ENCODE measurements around the gene CEMIP2. TPM values are rescaled to one million over a fixed set of nuclear protein-coding genes. Genes with fewer than 3 reads are reported as not detected.

Gene CEMIP2
- total and polyA plus RNA-seq, 2 donors (not counting 1 experiment from before 2014, with no cell fraction given), result 35.1 to 45.6 TPM

DNA sequence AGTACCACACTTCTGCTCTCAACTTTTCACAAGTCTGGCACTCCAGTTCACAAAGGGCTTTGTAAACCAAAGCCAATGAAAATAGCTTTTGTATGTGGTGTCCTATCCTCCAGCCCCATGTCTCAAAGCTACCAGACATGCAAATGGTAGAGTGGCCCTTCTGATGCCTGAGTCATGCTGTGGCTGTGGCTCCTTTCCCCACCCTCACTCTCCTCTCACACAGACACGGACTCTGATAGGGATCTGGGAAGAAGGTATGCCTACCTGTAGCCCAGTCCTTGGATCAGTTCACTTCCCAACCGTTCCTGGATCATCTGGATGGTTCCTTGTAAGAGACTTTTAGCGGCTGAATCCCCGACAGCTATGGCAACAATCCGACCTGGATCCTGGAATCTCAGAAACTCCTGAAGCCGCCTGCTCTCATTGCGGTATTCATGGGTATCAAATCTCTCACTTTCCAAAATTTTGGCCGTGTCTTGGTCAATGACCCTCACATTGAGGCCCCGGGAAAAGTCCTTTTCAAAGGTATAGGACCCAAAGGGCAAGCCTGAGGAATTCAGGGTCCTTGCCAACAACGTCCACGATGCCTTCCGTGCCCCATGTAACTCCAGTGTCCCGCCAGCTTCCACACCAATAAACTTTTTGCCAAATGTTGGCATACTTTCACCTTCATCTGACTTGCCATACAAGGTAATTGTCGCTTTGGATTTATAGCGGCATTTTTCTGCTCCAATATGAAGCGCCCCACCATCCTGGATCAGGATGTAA lies 23.4 kb downstream of the CEMIP2 start:
- DNase-seq (ENCODE audit: low read depth in 2 of 2), result peak in 1 of 2 donors; percentile 41
- Histone ChIP-seq H3K4me1 (ENCODE audit: control insufficient read depth, extremely low read depth, insufficient read depth, low read length) (peaks cover 7% of the 10 kb centered on the region), H3K4me3 (replicated peaks in 1 of 4; ENCODE audit: control extremely low read depth in 1 of 4, insufficient read depth in 1 of 4, low read depth in 3 of 4, low read length in 4 of 4) (no peak overlapping the region), H2AFZ (ENCODE audit: low read length) (no peak overlapping the region), H3K79me2 (ENCODE audit: control insufficient read depth, insufficient read depth, low read length) (peaks cover 2% of the 10 kb centered on the region), H3K4me2 (ENCODE audit: extremely low read depth, insufficient read depth, low read length) (no peak overlapping the region), H4K20me1 (ENCODE audit: control insufficient read depth, extremely low read depth, insufficient read depth, low read length) (no peaks in the 10 kb centered on the region), H3K9ac (ENCODE audit: insufficient read depth, low read length) (no peak overlapping the region), H3K9me3 (ENCODE audit: control insufficient read depth, insufficient read depth, low read depth, low read length) (no peaks in the 10 kb centered on the region), H3K27ac (ENCODE audit: insufficient read depth, low read length) (no peak overlapping the region), H3K36me3 (ENCODE audit: control insufficient read depth, insufficient read depth, low read length) (peaks cover 6% of the 10 kb centered on the region), H3K27me3 (ENCODE audit: control insufficient read depth, insufficient read depth, low read length) (no peaks in the 10 kb centered on the region)
- TF ChIP-seq, protein P1, sequence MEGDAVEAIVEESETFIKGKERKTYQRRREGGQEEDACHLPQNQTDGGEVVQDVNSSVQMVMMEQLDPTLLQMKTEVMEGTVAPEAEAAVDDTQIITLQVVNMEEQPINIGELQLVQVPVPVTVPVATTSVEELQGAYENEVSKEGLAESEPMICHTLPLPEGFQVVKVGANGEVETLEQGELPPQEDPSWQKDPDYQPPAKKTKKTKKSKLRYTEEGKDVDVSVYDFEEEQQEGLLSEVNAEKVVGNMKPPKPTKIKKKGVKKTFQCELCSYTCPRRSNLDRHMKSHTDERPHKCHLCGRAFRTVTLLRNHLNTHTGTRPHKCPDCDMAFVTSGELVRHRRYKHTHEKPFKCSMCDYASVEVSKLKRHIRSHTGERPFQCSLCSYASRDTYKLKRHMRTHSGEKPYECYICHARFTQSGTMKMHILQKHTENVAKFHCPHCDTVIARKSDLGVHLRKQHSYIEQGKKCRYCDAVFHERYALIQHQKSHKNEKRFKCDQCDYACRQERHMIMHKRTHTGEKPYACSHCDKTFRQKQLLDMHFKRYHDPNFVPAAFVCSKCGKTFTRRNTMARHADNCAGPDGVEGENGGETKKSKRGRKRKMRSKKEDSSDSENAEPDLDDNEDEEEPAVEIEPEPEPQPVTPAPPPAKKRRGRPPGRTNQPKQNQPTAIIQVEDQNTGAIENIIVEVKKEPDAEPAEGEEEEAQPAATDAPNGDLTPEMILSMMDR (conservative IDR thresholded peaks at IDR 0.05 in 1 of 2, IDR thresholded peaks at IDR 0.05 in 1 of 2; ENCODE audit: low read depth in 1 of 2, low read length in 2 of 2), result no peak
- TF ChIP-seq EZH2 (IDR thresholded peaks at IDR 0.05; ENCODE audit: low read length, missing control alignments), result no peak

DNA sequence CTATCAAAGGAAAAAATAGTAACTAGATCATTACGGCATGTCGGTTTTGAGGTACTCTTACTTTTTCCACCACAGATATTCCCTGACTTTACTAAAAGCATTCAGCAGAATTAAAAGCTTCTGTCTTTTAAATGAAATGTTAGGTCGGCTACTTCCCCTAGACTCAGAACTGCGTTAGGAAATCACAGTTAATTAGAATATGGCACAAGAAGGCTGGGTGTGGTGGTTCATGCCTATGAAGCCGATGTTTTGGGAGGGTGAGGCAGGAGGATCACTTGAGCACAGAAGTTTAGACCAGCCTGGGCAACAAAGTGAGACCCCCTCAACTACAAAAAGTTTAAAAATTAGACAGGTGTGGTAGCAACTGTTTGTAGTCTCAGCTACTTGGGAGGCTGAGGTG lies 24.4 kb downstream of the CEMIP2 start:
- H3K79me2 ChIP-seq (ENCODE audit: control insufficient read depth, insufficient read depth, low read length), result no peaks in the 10 kb centered on the region
- H3K27me3 ChIP-seq (ENCODE audit: control insufficient read depth, insufficient read depth, low read length), result no peaks in the 10 kb centered on the region
- DNase-seq (ENCODE audit: low read depth in 2 of 2), result no peak
- H3K27ac ChIP-seq (ENCODE audit: insufficient read depth, low read length), result no peak overlapping the region
- no peak overlapping the region for H2AFZ ChIP-seq (ENCODE audit: low read length)
- H3K36me3 ChIP-seq (ENCODE audit: control insufficient read depth, insufficient read depth, low read length), result peaks cover 6% of the 10 kb centered on the region
- H3K4me1 ChIP-seq (ENCODE audit: control insufficient read depth, extremely low read depth, insufficient read depth, low read length), result peaks cover 7% of the 10 kb centered on the region
- H3K9ac ChIP-seq (ENCODE audit: insufficient read depth, low read length), result no peak overlapping the region
- no peaks in the 10 kb centered on the region for H4K20me1 ChIP-seq (ENCODE audit: control insufficient read depth, extremely low read depth, insufficient read depth, low read length)
- TF ChIP-seq, protein P1 (conservative IDR thresholded peaks at IDR 0.05 in 1 of 2, IDR thresholded peaks at IDR 0.05 in 1 of 2; ENCODE audit: low read depth in 1 of 2, low read length in 2 of 2), result no peak
- TF ChIP-seq EZH2 (IDR thresholded peaks at IDR 0.05; ENCODE audit: low read length, missing control alignments), result no peak
- no peaks in the 10 kb centered on the region for H3K9me3 ChIP-seq (ENCODE audit: control insufficient read depth, insufficient read depth, low read depth, low read length)
- no peak overlapping the region for H3K4me2 ChIP-seq (ENCODE audit: extremely low read depth, insufficient read depth, low read length)
- H3K4me3 ChIP-seq (replicated peaks in 1 of 4; ENCODE audit: control extremely low read depth in 1 of 4, insufficient read depth in 1 of 4, low read depth in 3 of 4, low read length in 4 of 4), result no peak overlapping the region

DNA sequence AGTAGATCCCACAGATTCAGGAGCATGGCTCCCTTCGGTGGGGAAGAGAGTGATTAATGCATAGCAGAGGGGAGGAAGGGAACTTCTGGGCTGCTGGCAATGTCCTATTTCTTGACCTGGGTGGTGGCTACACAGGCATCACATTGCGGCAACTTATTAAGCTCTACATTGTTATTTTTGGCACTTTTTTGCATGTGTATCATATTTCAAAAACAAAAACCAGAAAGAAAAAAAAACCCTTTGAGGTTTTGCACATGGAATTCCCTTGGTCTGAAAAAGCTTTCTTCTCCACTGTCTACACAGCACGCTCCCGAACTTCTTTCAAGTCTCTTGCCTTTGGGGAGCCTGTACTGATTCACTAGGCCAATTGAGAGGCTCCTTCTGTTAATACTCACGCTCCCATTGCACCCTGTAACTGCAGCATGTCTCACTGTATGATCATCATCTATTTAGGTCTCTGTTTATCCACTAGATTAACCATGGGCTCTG lies 25.1 kb downstream of the CEMIP2 start:
- no peaks in the 10 kb centered on the region for H3K79me2 ChIP-seq (ENCODE audit: control insufficient read depth, insufficient read depth, low read length)
- peak; percentile 79 to 91 for DNase-seq (ENCODE audit: low read depth in 2 of 2)
- H3K36me3 ChIP-seq (ENCODE audit: control insufficient read depth, insufficient read depth, low read length), result peaks cover 6% of the 10 kb centered on the region
- H3K4me3 ChIP-seq (replicated peaks in 1 of 4; ENCODE audit: control extremely low read depth in 1 of 4, insufficient read depth in 1 of 4, low read depth in 3 of 4, low read length in 4 of 4), result no peak overlapping the region
- no peaks in the 10 kb centered on the region for H3K9me3 ChIP-seq (ENCODE audit: control insufficient read depth, insufficient read depth, low read depth, low read length)
- TF ChIP-seq EZH2 (IDR thresholded peaks at IDR 0.05; ENCODE audit: low read length, missing control alignments), result no peak
- TF ChIP-seq, protein P1 (conservative IDR thresholded peaks at IDR 0.05 in 1 of 2, IDR thresholded peaks at IDR 0.05 in 1 of 2; ENCODE audit: low read depth in 1 of 2, low read length in 2 of 2), result no peak
- peaks cover 7% of the 10 kb centered on the region for H3K4me1 ChIP-seq (ENCODE audit: control insufficient read depth, extremely low read depth, insufficient read depth, low read length)
- no peak overlapping the region for H3K4me2 ChIP-seq (ENCODE audit: extremely low read depth, insufficient read depth, low read length)
- H3K27me3 ChIP-seq (ENCODE audit: control insufficient read depth, insufficient read depth, low read length), result no peaks in the 10 kb centered on the region
- no peak overlapping the region for H2AFZ ChIP-seq (ENCODE audit: low read length)
- no peak overlapping the region for H3K9ac ChIP-seq (ENCODE audit: insufficient read depth, low read length)
- no peak overlapping the region for H3K27ac ChIP-seq (ENCODE audit: insufficient read depth, low read length)
- no peaks in the 10 kb centered on the region for H4K20me1 ChIP-seq (ENCODE audit: control insufficient read depth, extremely low read depth, insufficient read depth, low read length)

All from fibroblast of lung (primary cell).